Dermis blood vessel endothelial cell (primary cell): Measurements from ENCODE around the gene EPAS1. TPM values are rescaled to one million over a fixed set of nuclear protein-coding genes. Genes with fewer than 3 reads are reported as not detected.
A peak's percentile ranks its signal among the peaks of the same experiment; 100 is the strongest.

ENCODE experiments used
- DNase-seq: peaks from one replicate; pipeline ENCODE4 v3.0.0; 2010
- total RNA-seq: library from RNA; depleted of rRNA; stranded (reverse); fragments of >200 nt; gene quantifications from 2 replicates; pipeline ENCODE4 v1.2.3, GENCODE V29; 2014

The EPAS1 gene
- 283 and 362 TPM in 2 replicates for total RNA-seq

DNA sequence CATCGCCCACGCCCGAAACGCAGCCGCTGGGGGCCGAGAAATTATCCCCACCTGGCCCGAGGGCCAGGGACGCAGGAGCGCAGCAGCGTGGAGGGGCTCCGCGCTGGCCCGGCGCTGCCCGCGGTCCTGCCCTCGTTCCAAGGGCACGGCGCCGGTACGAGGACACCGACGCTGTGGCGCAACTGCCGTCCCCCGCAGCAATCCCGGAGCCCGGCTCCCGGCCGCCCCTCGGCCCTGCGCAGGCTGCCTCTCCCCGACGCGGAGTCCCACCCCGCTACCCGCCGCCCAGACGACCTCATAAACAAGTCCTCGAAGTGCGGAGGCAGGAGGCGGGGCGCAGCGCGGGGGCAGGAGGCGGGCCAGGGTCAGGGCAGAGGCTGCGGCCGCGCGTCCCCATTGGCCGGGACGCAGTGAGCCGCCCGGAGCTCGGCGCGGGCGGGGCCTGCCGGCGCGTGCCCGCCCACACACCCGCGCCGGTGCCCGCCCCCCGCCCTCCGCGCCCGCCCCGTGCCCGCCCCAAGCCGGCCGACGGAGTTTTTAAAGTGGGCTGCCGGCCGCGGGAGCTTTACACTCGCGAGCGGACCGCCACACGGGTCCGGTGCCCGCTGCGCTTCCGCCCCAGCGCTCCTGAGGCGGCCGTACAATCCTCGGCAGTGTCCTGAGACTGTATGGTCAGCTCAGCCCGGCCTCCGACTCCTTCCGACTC, at the start of gene EPAS1:
Gene EPAS1 (plus strand): TSS at position 568 of the 706 bp plus-strand sequence. CDS start 505 bp downstream, outside the sequence.
- DNase-seq: peak; percentile 94

DNA sequence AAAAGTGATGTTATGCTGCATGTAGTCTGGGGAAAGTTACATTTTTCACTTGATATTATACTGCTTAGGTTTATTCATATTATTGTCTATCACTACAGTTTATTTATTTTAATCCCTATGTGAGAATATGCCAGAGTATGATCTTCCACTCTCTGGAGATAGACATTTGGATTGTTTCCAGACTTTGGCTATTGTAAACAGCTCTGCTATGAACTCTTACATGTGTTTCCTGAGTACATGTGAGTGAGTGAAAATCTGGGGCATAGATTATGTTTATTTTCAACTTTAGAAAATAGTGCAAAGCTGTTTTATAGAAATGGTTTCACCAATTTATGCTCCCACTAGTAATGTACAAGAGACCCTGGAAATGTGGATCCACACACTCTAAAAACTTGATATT, 49.0 kb upstream of the EPAS1 start:
- peak; percentile 93 for DNase-seq

DNA sequence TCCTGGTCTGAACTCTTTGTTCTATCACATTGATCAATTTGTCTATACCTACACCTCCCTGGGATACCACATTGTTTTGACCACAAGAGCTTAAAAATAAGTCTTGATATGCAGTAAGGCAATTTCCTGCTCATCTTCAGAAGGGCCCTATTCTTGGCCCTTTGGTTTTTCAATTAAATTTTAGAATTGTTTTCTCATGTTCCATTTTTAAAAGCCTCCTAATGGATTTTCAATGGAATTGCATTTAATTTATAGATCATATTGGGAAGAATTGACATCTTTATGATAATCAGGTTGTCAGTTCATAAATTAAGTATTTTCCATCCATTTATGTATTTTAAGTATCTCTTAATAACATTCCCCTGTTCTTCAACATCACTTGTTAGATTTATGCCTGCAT, 47.6 kb upstream of the EPAS1 start:
- no peak for DNase-seq

DNA sequence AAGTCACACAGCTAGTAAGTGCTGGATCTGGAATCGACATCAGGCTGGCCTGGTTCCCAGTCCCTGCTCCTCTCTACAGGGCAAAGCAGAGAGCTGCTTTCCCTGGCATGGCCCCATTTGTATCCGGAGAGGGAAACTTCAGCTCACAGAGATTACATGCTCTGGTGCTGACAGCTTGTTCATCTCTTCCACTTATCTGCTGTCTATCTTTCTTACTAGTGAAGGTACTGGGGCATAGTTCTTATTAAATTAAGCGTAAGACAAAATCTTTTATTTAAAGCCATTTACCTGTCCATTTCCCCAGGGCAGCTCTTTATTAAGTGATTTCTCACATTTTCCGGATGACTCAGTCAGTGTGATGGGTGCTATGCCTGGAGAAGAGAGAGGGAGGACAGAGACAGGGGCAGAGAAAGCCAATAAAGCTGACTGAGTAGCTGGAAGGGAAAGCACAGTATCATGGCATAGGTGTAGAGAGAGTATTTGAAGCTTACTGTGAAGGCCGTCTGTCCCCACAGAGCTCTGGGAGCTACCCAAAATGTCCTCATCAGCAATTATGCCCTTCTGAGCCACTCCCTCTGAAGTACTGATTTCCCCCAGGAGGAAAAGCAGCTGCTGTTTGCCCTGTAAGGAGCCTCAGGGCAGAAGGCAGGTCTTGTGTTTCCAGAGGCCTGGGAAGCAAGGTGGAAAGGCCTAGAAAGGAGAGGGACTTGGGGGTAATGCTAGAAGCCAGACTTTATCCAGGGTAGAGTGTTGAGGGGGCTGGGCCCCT, 44.1 kb upstream of the EPAS1 start:
- DNase-seq: peak; percentile 57

DNA sequence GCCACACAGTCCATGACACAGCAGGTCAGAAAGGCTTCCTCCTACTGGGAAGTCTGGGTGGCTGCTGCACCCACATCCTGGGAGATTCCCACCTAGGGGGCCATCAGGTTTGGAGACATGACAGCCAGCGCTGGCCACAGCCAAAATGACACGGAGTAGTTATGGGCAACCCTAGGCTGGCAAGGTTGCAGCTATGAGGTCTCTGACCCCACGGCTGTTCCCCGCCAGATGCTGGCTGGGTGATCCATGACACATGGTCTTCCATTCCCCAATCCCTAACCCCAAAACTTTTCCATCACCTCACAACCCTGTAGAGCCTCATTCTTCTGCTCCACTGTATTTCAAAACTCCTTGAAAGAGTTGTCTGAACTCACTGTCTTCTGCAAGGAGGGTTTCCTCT, 42.7 kb upstream of the EPAS1 start:
- no peak for DNase-seq

DNA sequence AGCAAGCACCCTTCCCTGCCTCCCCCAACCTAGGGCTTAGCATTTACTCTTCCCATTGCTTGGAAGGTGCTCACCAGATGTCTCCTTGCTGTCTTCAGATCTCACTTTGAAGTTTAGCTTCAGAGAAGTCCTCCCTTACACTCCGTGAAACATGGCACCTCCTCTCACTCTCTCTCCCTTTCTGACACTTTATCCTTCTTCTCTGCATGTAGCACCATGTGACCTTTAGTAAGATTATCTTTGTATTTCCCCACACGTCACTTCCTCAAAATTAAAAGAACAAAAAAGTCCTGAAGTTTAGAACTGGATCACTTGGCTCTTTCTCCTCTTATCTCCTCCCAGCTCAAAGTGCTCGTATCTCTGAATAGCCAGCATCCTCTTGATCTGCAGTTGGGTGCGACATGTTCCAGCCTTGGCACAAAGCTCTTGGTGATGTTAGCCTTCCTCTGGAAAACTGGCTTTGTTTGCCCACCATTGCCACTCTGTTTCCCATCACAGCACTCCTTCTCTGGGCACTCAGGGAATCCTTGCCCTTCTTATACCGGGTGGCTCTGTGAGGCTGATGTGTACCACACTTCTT, 40.6 kb upstream of the EPAS1 start:
- no peak for DNase-seq

DNA sequence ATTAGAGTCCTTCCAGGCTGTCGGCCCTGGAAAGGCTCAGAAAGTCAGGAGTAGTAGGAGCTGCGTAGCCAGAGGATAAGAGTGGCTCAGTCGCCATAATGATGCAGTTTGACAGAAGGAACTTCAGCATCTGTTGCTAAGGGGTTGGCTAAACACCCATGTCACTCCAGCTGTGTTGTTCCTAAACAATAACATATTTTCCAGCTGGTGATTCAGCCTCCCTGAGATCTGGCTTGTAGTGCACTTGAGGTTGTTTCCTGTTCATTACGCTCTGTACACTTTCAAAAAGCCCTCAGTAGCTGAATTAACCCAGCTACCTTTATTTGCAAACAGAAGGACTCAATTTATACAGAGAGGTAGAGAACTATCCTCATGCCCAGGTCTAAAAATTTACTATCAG, 39.7 kb upstream of the EPAS1 start:
- peak; percentile 97 for DNase-seq

DNA sequence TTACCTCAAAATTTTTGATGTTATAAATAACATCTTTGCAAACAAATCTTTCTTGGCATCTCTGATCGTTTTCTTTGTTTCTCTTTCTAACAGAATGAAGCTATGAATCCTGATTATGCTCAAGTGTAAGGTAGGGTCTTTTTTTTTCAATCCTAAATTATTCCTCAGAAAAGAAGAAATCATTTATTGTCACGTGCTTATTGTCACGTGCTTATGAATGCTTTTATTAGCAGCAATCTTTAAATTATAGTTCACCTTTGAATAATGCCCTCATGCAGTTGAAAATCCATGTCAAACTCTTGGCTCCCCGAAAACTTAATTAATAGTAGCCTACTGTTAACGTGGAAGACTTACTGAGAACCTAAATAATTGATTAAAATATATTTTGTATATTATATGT, 39.2 kb upstream of the EPAS1 start:
- DNase-seq: no peak

DNA sequence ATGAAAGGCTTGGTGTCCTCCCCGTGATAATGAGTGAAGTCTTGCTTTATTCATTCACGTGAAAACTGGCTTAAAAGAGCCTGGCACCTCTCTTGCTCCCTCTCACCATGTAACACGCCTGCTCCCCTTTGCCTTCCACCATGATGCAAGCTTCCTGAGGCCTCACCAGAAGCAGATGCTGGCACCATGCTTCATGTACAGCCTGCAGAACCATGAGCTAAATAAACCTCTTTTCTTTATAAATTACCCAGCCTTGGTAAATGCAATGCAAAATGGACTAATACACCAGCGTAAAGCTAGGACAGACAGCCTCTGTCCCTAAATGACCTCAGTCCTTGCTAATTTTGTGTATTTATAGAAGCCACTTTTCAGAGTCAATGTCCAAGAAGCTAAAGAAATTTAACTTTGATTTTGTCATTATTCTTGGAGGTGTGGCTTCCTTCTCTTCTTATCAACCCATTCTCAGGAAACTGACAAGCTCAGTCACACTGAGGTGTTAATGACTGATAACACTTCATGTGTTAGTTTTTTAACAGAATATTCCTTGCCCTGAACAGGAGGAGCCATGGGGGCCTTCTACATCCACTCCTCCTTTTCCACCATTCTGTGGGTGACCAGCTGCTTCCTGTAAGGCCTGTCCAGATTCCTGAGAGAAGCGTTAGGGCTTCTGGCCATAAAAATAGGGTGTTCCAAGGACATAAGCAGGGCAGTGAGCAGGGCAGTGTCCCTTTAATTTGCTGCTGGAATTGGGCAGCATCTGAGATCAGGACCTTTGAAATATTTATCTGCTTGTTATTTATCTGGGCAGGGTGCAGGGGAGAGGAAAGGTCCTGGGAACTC, 38.0 kb upstream of the EPAS1 start:
- DNase-seq: peak; percentile 88

DNA sequence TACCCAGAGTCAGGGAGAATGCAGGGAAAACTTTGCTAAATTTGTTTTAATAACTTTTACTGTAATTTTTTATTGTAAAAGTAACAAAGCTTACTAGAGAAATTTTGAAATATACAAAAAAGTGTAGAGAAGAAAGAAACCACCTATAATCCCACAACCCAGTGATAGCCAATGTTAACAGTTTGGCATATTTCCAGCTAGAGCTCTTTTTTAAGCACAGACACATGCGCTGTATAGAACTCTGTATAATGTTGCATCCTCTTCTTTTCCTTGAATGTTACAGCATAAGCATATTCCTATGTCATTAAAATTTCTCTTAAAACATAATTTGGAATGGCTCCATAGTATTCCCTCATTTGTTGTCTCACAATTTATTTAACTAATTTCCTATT, 37.4 kb upstream of the EPAS1 start:
- peak; percentile 26 for DNase-seq

DNA sequence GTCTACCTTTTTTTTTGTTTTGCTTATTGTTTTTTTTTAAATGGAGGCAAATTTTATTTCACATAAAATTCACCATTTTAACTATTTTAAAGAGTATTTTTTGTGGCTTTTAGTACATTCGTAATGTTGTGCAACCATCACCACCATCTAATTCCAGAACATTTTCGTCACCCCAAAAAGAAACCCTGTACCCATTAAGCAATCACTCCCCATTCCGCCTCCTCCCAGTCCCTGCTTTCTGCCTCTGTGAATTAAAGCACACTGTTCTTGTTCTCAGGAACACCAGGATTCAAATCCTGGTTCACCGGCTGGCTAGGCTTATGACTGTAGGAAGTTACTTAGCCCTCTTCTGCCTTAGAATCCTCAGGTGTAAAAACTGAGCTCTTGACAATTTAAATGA, 36.9 kb upstream of the EPAS1 start:
- no peak for DNase-seq

DNA sequence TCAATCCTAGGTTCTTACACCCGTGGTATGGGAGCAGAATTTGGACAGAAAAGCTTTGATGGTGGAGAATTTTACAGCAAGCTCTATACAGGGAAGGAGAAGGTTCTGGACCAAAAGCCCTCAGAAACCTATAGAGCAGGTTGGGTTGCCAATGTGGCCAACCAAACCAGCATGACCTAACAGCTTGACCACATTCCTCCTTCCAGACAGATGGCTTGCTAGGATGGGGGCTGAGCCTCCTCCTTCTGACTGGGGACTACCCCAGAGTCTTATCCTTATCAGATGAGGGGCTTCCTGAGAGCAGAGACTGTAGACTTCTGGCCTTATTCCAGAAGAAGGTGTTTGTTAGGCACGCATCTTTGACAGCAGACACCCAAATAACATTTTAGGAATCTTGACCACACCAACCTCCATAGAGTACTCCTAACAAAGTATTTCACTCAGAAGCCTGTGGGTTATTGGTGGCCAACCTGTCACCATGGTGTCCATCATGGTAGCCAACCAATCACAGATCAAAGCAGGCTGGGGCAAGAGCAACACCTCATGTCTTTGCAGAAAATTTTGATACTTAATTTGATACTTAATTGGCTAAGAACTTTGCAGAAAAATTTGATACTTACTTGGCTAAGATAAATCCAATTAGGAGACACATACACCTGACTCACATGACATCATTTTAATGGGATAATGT, 34.8 kb upstream of the EPAS1 start:
- DNase-seq: no peak

DNA sequence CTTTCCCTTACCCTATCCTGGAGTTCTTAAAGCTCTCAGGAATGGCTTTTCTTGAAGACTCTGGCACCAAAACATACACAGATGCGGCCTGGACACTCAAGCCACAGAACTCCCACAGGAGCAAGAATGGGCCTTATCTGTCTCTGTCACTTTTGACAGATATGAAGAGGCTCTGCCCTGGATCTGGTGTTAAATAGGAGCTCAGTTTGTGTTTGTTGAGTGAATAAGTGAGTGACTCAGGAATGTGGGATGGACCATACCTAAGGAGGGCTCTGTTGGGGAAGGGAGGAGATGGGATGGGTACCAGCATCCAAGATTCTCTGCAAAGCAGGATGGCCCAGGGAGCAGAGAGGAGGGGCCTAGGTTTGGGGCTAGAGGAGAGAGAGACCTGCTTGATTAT, 33.9 kb upstream of the EPAS1 start:
- DNase-seq: no peak

DNA sequence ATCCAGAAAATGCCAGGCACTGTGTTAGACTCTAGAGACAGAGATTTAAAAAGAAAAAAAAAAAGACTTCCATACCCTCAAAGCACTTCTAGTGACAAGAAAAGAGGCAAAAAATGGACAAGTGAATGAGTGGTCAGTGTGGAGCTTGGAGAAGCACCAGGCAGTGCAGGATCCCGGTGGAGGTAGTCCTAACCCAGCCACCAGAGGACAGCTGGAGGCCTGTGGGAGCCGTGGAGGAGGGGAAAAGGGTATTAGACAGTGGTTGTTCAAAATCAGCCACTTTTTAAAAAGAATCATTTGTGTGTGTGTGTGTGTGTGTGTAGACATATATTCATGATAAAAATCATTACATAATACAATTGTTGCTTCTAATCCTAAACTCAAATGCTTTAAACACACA, 32.8 kb upstream of the EPAS1 start:
- DNase-seq: no peak

DNA sequence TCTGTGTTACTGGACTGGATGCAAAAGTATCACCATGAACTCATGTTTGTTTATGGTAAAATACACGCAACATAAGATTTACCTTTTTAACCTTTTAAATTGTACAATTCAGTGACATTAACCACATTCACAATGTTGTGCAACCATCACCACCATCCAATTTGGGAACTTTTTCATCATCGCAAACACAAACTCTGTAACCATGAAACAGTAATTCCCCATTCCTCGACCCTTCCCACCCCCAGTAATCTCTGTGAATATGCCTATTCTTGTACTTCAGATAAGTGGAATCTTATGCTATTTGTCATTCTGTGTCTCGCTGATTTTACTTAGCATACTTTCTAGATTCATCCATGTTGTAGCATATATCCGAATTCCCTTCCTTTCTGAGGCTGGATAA, 31.1 kb upstream of the EPAS1 start:
- no peak for DNase-seq

DNA sequence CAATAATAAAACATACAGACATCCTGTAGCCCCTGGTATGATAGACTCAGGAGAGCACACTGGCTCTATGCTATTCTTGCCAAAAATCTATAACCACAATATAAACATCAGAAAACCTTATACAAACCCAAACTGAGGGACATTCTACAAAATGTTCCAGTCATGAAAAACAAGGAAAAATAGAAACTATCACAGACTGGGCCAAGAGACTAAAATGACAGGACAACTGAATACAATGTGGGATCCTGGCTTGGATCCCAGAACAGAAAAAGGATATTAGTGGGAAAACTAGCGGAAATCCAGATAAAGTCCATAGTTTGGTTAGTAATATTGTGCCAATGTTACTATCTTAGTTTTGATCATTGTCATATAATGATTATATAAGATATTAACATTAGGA, 29.6 kb upstream of the EPAS1 start:
- DNase-seq: peak; percentile 77

DNA sequence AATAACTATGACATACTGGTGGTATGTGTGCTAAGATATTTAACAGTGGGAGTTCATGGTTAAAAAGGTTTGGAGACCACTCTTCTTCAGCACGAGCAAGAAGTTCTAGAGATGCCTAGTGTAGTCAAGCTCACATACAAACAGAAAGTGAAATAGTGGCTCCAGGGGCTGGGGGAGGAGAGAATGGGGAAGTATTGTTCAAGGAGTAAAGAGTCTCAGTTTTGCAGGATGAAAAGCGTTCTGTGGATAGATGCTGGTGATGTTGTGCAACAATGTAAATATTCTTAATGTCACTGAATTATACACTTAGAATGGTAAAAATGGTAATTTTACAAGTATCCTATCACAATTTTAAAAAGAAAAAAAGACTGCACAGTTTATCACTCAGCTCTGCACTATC, 29.0 kb upstream of the EPAS1 start:
- DNase-seq: peak; percentile 55

DNA sequence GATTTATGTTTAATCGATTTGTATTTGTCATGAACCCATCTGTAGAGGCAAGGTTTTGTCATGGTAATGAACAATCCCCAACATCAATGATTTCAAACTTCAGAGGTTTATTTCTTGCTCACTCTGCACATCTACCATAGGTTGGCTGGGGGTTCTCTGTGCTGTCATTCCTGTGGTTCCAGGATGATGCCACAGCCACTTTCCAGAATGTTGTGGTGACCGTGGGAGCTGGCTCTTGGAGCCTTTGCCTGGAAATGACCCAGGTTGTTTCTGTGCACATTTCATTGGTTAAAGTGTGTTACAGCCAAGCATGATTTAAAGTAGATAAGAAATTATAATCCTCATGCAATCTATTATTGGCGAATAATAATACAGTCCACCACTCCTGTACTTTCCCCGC, 28.2 kb upstream of the EPAS1 start:
- no peak for DNase-seq

DNA sequence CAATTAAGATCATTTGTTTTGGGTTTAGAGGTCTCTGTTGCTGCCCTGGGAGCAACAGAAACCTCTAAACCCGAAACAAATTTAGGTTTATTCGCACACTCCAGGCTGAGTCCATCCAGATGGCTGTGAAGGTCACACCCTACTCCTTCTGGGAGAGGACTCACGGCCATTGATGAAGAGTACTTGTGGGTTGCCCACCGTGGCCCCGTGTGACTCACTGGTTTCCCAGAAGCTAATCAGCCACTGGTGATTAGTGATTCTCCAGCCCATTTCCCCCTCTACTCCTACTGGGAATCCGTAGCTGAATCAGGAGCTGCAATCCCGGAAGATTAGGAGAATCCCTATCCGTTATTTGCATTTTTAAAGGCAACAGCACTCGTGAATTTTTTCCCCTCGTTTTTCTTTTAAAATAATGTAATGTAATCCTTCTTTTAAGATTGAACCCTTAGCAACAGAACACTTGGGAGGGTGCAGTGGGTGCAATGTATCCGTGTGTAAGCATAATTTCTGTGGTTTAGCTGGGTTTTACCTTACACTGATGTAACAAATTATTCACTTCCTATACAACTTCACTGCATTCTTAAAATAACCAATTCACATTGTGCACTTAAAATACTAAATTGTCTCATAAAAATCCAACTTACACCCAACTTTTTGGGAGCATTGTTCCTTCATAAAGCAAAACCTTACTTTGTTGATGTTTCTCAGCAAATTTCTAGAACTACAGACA, 27.5 kb upstream of the EPAS1 start:
- DNase-seq: peak; percentile 80

DNA sequence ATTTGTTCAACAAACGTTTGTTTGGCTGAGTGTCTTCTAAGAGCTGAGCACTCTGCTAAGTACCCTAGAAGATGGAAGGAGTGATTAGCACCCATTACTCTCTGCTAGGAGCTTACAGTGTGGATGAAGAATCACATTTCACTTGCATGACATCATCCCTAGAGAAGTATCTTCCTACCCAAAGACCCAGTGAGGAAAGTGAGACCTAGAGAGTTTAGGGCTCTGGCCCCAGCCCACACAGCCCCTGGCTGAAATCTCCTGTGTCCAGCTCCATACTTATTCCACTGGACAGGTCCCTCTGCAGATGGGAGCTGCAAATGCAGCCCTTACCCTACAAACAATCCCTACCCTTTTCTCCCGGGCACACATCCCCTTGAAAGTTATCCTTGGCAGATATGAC, 26.8 kb upstream of the EPAS1 start:
- peak; percentile 42 for DNase-seq

DNA sequence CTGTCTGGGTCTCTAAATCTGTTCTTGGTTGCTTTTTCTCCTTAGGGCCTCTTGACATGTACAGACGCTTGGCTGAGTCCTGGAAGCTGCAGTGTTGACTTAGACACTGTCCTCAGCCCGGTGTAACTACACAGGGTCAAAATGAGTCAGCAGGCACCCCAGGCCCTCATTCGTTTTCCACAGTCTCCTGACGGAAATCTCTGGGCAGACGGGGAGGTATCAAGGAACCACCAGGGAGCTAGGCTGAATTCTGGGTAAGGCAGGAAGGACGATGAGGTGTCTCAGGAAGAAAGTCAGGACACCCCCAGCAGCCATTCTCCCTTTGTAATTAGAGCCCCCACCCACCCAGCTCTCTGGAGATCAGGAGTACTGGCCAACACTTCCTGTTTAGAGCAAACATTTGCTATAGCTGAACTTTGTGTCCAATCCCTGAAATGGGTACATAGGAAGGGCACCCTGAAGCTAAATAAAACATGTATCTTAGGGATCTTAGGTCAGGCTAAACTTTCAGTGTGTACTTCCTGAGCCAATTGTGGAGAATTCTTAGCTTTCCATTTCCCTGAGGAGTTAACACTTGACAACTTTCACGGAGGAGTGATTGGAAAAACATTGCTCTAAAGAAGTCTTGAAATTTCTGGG, 23.9 kb upstream of the EPAS1 start:
- peak; percentile 88 for DNase-seq
